IPS-15b (cell line): ENCODE measurements around the gene CYP1A1.
"Not testable (repeated sequence)": the region's sequence is repeated elsewhere in the genome, so short reads cannot be mapped to it uniquely, and the experiment has no call there.

Source experiments
- H3K27me3 ChIP-seq: one replicate; pipeline ENCODE4 v1.6.1; 2013; ENCODE audit warnings: low read length; ENCODE audit not compliant: control insufficient read depth, insufficient read depth
- H3K36me3 ChIP-seq: one replicate; pipeline ENCODE4 v1.6.1; 2013; ENCODE audit warnings: low read length; ENCODE audit not compliant: control insufficient read depth, insufficient read depth
- H3K4me1 ChIP-seq: one replicate; pipeline ENCODE4 v1.6.1; 2013; ENCODE audit warnings: mild to moderate bottlenecking, low read length; ENCODE audit not compliant: control insufficient read depth, insufficient read depth
- H3K4me3 ChIP-seq: one replicate; pipeline ENCODE4 v1.5.1; 2013; ENCODE audit warnings: low read depth, low read length
- H3K9ac ChIP-seq: one replicate; pipeline ENCODE4 v1.6.1; 2013; ENCODE audit warnings: low read depth, mild to moderate bottlenecking, low read length
- H3K9me3 ChIP-seq: one replicate; pipeline ENCODE4 v1.6.1; 2013; ENCODE audit warnings: mild to moderate bottlenecking, low read length; ENCODE audit not compliant: control insufficient read depth, insufficient read depth

Gene CYP1A1

GRCh38 chr15:74754593-74755215 is 29.4 kb upstream of the CYP1A1 start:
- Histone ChIP-seq H3K4me3 (no peak overlapping the region), H3K27me3 (no peaks in the 10 kb centered on the region), H3K9ac (no peak overlapping the region), H3K9me3 (no peaks in the 10 kb centered on the region), H3K4me1 (no peaks in the 10 kb centered on the region), H3K36me3 (no peaks in the 10 kb centered on the region)

GRCh38 chr15:74752531-74752930 is 27.2 kb upstream of the CYP1A1 start:
- no peaks in the 10 kb centered on the region for H3K27me3 ChIP-seq
- no peaks in the 10 kb centered on the region for H3K9me3 ChIP-seq
- no peaks in the 10 kb centered on the region for H3K36me3 ChIP-seq
- no peak overlapping the region for H3K4me3 ChIP-seq
- no peak overlapping the region for H3K9ac ChIP-seq
- no peaks in the 10 kb centered on the region for H3K4me1 ChIP-seq

- Histone ChIP-seq H3K9me3 (no peaks in the 10 kb centered on the region), H3K4me3 (no peak overlapping the region), H3K27me3 (no peaks in the 10 kb centered on the region), H3K4me1 (no peaks in the 10 kb centered on the region), H3K9ac (no peak overlapping the region), H3K36me3 (no peaks in the 10 kb centered on the region)
These were observed 26.7 kb upstream of the CYP1A1 start for GRCh38 chr15:74752011-74752410.

GRCh38 chr15:74750751-74751150 is 25.4 kb upstream of the CYP1A1 start:
- Histone ChIP-seq H3K4me1 (no peaks in the 10 kb centered on the region), H3K9me3 (no peaks in the 10 kb centered on the region), H3K4me3 (no peak overlapping the region), H3K36me3 (no peaks in the 10 kb centered on the region), H3K27me3 (no peaks in the 10 kb centered on the region), H3K9ac (no peak overlapping the region)

- H3K9me3 ChIP-seq, result no peaks in the 10 kb centered on the region
- no peak overlapping the region for H3K9ac ChIP-seq
- no peaks in the 10 kb centered on the region for H3K4me1 ChIP-seq
- H3K4me3 ChIP-seq, result no peak overlapping the region
- no peaks in the 10 kb centered on the region for H3K36me3 ChIP-seq
- H3K27me3 ChIP-seq, result no peaks in the 10 kb centered on the region
These were observed 24.5 kb upstream of the CYP1A1 start for GRCh38 chr15:74749832-74750231.

DNA sequence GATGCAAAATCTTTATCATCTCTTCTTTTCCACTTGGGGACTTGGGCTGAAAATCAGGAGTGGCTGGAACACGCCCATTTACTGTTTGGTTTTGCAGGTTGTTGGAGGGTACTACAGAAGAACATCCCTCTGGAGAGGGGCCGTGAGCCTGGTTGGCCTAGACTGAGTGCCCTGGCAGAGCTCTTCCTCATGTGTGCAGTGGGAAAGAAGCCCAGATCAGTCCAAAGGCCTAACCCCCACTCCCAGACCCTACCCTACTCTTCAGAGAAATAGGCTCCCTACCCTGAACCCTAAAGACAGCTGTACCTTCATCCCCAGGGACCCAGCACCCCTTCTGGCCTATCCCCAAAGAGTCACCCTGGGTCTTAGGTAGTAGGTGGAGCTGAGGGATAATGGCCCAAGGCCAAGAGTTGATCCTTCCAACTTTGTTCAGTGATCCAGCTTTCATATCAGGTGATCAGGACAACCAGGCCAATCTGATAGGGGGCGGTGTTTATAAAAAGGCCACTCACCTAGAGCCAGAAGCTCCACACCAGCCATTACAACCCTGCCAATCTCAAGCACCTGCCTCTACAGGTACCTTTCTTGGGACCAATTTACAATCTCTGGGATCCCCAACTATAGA is 23.1 kb upstream of the CYP1A1 start, which contains the start of gene CYP1A2:
Gene CYP1A2 (plus strand): TSS at position 524 of the 625 bp plus-strand sequence. CDS start 894 bp downstream, outside the sequence.
- no peaks in the 10 kb centered on the region for H3K36me3 ChIP-seq
- H3K9ac ChIP-seq, result no peak within 1 kb of the TSS
- H3K4me1 ChIP-seq, result no peaks in the 10 kb centered on the region
- H3K9me3 ChIP-seq, result no peaks in the 10 kb centered on the region
- H3K4me3 ChIP-seq, result no peak within 1 kb of the TSS
- no peaks in the 10 kb centered on the region for H3K27me3 ChIP-seq

GRCh38 chr15:74746389-74746788 is 21.1 kb upstream of the CYP1A1 start:
- Histone ChIP-seq H3K4me3 (no peak overlapping the region), H3K36me3 (no peaks in the 10 kb centered on the region), H3K27me3 (no peaks in the 10 kb centered on the region), H3K4me1 (no peaks in the 10 kb centered on the region), H3K9me3 (no peaks in the 10 kb centered on the region), H3K9ac (no peak overlapping the region)

DNA sequence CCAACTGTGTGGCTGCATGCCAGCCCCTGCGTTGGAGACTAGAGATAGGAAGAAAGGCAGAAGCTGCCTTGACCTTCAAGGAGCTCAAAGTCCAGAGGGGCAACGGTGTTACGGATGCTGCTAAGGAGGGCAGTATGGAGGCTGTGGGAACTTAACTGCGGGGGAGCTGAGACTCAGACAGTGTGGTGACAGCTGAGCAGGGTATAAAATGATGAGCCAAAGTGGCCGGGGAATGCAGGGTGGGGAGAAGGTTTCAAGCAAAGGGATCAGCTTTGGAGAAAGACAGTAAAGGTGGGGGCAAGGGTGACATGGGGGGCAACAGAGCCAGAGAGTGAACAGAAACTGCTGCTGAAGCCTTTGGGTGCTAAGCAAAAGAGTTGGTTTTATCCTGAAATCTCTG is 17.1 kb upstream of the CYP1A1 start:
- no peaks in the 10 kb centered on the region for H3K36me3 ChIP-seq
- H3K9me3 ChIP-seq, result no peaks in the 10 kb centered on the region
- H3K4me1 ChIP-seq, result no peaks in the 10 kb centered on the region
- H3K27me3 ChIP-seq, result no peaks in the 10 kb centered on the region
- no peak overlapping the region for H3K4me3 ChIP-seq
- no peak overlapping the region for H3K9ac ChIP-seq

- H3K9ac ChIP-seq, H3K4me1 ChIP-seq, H3K27me3 ChIP-seq, H3K4me3 ChIP-seq, H3K9me3 ChIP-seq, H3K36me3 ChIP-seq: not testable (repeated sequence)
These were observed 12.9 kb upstream of the CYP1A1 start for GRCh38 chr15:74738239-74738638.

DNA sequence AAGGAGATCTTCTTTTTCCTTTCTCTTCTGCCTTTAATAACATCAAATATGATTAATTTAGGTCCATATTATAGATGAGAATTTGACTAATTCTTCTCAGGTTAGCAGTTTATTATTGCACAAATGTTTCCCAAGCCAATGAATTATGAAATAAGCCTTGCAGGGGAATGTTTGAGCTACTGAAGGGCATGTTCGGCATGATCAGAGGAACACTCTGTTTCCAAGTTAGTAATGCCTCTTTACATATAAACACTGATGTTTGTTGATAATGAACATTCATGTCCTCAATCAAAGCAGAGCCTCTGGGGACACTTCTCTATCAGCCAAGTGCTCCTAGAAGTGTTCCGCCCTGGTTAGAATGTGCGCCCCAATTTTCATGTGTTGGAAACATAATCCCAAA is 10.0 kb upstream of the CYP1A1 start:
- no peaks in the 10 kb centered on the region for H3K4me1 ChIP-seq
- no peaks in the 10 kb centered on the region for H3K27me3 ChIP-seq
- no peaks in the 10 kb centered on the region for H3K9me3 ChIP-seq
- H3K36me3 ChIP-seq, result no peaks in the 10 kb centered on the region
- no peak overlapping the region for H3K9ac ChIP-seq
- H3K4me3 ChIP-seq, result no peak overlapping the region

DNA sequence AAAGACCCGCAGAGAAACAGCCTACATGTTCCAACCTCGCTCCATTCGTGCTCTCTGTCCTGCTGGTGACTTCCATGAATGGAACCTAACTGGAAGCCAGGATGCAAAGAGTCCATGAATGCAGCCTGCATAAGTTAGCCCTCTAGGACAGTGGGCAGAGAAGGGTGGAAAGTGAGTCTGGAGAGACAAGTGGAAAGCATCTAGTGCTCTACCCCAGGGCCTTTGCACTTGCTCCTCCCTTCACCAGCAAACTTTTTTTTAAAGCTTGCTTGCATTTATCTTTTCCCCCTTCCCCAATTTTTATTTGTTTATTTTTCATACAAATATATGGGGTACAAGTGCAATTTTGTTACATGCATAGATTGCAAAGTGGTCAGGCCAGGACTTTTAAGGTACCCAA is 7.9 kb upstream of the CYP1A1 start:
- no peaks in the 10 kb centered on the region for H3K27me3 ChIP-seq
- H3K4me1 ChIP-seq, result no peaks in the 10 kb centered on the region
- H3K9ac ChIP-seq, result no peak overlapping the region
- no peaks in the 10 kb centered on the region for H3K9me3 ChIP-seq
- no peak overlapping the region for H3K4me3 ChIP-seq
- H3K36me3 ChIP-seq, result no peaks in the 10 kb centered on the region

DNA sequence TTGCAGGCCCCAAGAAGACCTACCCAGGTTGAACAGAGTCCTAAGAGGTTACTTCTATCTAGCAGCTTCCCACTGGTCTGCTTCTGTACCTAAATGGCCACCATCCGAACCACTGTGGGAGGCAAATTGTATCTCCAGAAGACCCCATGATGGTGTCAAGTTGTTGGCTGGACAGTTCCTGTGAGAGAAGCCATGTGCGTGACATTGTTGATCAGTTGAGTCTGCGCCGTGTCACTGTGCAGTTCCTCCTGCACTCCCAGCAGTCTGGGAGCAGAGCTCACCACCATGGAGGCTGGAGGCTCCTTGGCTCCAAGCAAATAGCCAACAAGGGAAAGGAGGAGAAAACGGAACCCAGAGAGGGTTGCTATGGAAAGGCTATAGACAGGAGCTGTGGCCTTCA is 7.5 kb upstream of the CYP1A1 start:
- no peaks in the 10 kb centered on the region for H3K9me3 ChIP-seq
- no peaks in the 10 kb centered on the region for H3K36me3 ChIP-seq
- no peak overlapping the region for H3K9ac ChIP-seq
- H3K4me3 ChIP-seq, result no peak overlapping the region
- H3K4me1 ChIP-seq, result no peaks in the 10 kb centered on the region
- H3K27me3 ChIP-seq, result peaks cover 2% of the 10 kb centered on the region
